Measurements from ENCODE around the gene BMP8A. TPM values are rescaled to one million over a fixed set of nuclear protein-coding genes. Genes with fewer than 3 reads are reported as not detected.

Gene BMP8A
- total and polyA plus RNA-seq, 2 of the 8 experiments (the other 6 are each of a cell fraction or from before 2014, with no cell fraction given): 0.38 to 0.43 TPM

GRCh38 chr1:39564941-39565340 lies 73.5 kb downstream of the BMP8A start:
- peaks cover 10 to 28% of the 10 kb centered on the region in 2 experiments for H4K20me1 ChIP-seq (replicated peaks in 1 of 2; ENCODE audit: control insufficient read depth in 1 of 2, insufficient read depth in 2 of 2, low read length in 2 of 2)
- ChIA-PET POLR2A (ENCODE audit: partially characterized antibody) (interaction anchor here (1.0 to 7.9 kb wide), 2 partner anchors 9 kb away, joined by 3 to 92 read pairs; no protein-coding TSS in a partner anchor), CTCF (ENCODE audit: partially characterized antibody) (no interaction called here)
- no peak for FAIRE-seq
- 0 out of 4 replicates have a peak, but pooled peaks cover 0 to 4% of the 10 kb centered on the region in 2 experiments for H3K79me2 ChIP-seq (ENCODE audit: control insufficient read depth in 1 of 2, insufficient read depth in 2 of 2, low read length in 2 of 2)
- H2AFZ ChIP-seq (ENCODE audit: low read length): no peak overlapping the region
- no peak overlapping the region for H2BK20ac ChIP-seq (ENCODE audit: low read length)
- H3K27me3 ChIP-seq (replicated peaks in 1 of 4; ENCODE audit: control insufficient read depth in 3 of 4, extremely low read depth in 1 of 4, insufficient read depth in 3 of 4, low read length in 3 of 4): no peaks in the 10 kb centered on the region
- no peak overlapping the region for H2AK5ac ChIP-seq (ENCODE audit: low read depth, low read length)
- WGBS, 2 experiments (ENCODE audit: extremely low coverage in 1 of 2, insufficient coverage in 1 of 2, insufficient read length in 1 of 2, insufficient replicate concordance in 2 of 2, low coverage in 1 of 2, low lambda C conversion rate in 2 of 2, missing lambda C conversion rate in 1 of 2): 83% methylated on average over 6 of the region's 6 CpGs; no CpG with 5 or more reads in 1 of the 2 experiments
- no peak overlapping the region for H3K4me3 ChIP-seq (ENCODE audit: extremely low read depth in 1 of 4, insufficient read depth in 2 of 4, low read depth in 3 of 4, low read length in 4 of 4)
- no peak overlapping the region for H3K4me2 ChIP-seq (ENCODE audit: insufficient read depth in 1 of 2, low read depth in 2 of 2, low read length in 2 of 2)
- H3K9ac ChIP-seq (replicated peaks in 1 of 4; ENCODE audit: extremely low read depth in 1 of 4, low read depth in 3 of 4, low read length in 3 of 4): no peak overlapping the region
- H3K23ac ChIP-seq (ENCODE audit: insufficient read length): no peak overlapping the region
- no peaks in the 10 kb centered on the region for H3K23me2 ChIP-seq (ENCODE audit: low read depth, low read length)
- no peak overlapping the region for H3K14ac ChIP-seq (ENCODE audit: insufficient read length)
- H3K79me1 ChIP-seq (ENCODE audit: low read depth, low read length): no peaks in the 10 kb centered on the region; the same call in 1 of the 2 replicates
- no peak for DNase-seq (ENCODE audit: low read depth in 1 of 2, low spot score in 2 of 2)
- no peak overlapping the region for H3K56ac ChIP-seq (replicated peaks; ENCODE audit: insufficient read length, low read depth, low read length)
- H3K27ac ChIP-seq (ENCODE audit: low read depth, low read length): no peak overlapping the region
- H2BK12ac ChIP-seq (ENCODE audit: low read depth, low read length): no peak overlapping the region
- no peak overlapping the region for H4K5ac ChIP-seq (ENCODE audit: insufficient read length, low read depth, low read length)
- TF ChIP-seq SIX5 (IDR thresholded peaks at IDR 0.05; ENCODE audit: low read depth, low read length): no peak
- no peak for TF ChIP-seq KDM1A (IDR thresholded peaks at IDR 0.05; ENCODE audit: borderline replicate concordance, low read length)
- TF ChIP-seq E2F6 (IDR thresholded peaks at IDR 0.05): no peak
- no peak for TF ChIP-seq POLR2AphosphoS5 (IDR thresholded peaks at IDR 0.05; ENCODE audit: low read depth, low read length)
- H4K91ac ChIP-seq (replicated peaks; ENCODE audit: insufficient read length, low read length): no peak overlapping the region
- H2BK120ac ChIP-seq (replicated peaks; ENCODE audit: low read depth, low read length): no peak overlapping the region
- no peak overlapping the region for H2BK5ac ChIP-seq (ENCODE audit: low read depth, low read length)
- H3K36me3 ChIP-seq (ENCODE audit: control insufficient read depth in 2 of 4, insufficient read depth in 4 of 4, low read length in 3 of 4): peaks cover 75 to 98% (median 92%) of the 10 kb centered on the region in 4 experiments
- H3K9me3 ChIP-seq (ENCODE audit: insufficient read depth in 2 of 2, low read depth in 1 of 2, low read length in 1 of 2): no peaks in the 10 kb centered on the region
- no peak overlapping the region for H4K8ac ChIP-seq (ENCODE audit: extremely low read depth, insufficient read depth, low read length)
- H3K4ac ChIP-seq (replicated peaks; ENCODE audit: insufficient read length, low read depth, low read length): no peak overlapping the region
- H2BK15ac ChIP-seq (ENCODE audit: low read length): no peak overlapping the region
- no peaks in the 10 kb centered on the region for H3K4me1 ChIP-seq (replicated peaks in 1 of 4; ENCODE audit: control insufficient read depth in 3 of 4, insufficient read depth in 4 of 4, low read length in 3 of 4)
- H3K18ac ChIP-seq (ENCODE audit: extremely low read depth, low read length): no peak overlapping the region

Measured in H1 (cell line).